GM23338 (cell line): ENCODE results near the gene MYLK3. TPM values are rescaled to one million over a fixed set of nuclear protein-coding genes. Genes with fewer than 3 reads are reported as not detected.

Experiments
- ATAC-seq: fragments of 200-7000 bp; cut with Tn5 transposase; 3 replicates; pipeline ENCODE4 v1.9.1; 2020
- DNase-seq: peaks from one replicate; pipeline ENCODE4 v3.0.0-alpha.2; 2015; ENCODE audit warnings: low spot score
- H2AFZ ChIP-seq: fragments of 200-600 bp; sonication (generic); 2 replicates; pipeline ENCODE4 v1.8.0; 2016; ENCODE audit warnings: antibody characterized with exemption, mild to moderate bottlenecking, moderate library complexity
- H3F3A ChIP-seq: fragments of 200-600 bp; sonication (generic); replicated peaks from 2 replicates; pipeline ENCODE4 v1.8.0; 2017; ENCODE audit warnings: antibody characterized with exemption, mixed run types, low read depth
- H3K27ac ChIP-seq: fragments of 200-600 bp; sonication (generic); 2 replicates; pipeline ENCODE4 v1.6.1; 2016; ENCODE audit warnings: low read depth
- H3K27me3 ChIP-seq: fragments of 200-600 bp; sonication (generic); 2 replicates; pipeline ENCODE4 v1.8.0; 2016; ENCODE audit warnings: mild to moderate bottlenecking, mixed run types, moderate library complexity; ENCODE audit not compliant: insufficient read depth
- H3K36me3 ChIP-seq: fragments of 200-600 bp; sonication (generic); 2 replicates; pipeline ENCODE4 v1.8.0; 2016; ENCODE audit warnings: mild to moderate bottlenecking; ENCODE audit not compliant: insufficient read depth
- H3K4me1 ChIP-seq: fragments of 200-600 bp; sonication (generic); 2 replicates; pipeline ENCODE4 v1.8.0; 2016; ENCODE audit warnings: mild to moderate bottlenecking, moderate library complexity; ENCODE audit not compliant: insufficient read depth
- H3K4me2 ChIP-seq: fragments of 200-600 bp; sonication (generic); 2 replicates; pipeline ENCODE4 v1.7.1; 2017; ENCODE audit warnings: mixed run types
- H3K4me3 ChIP-seq: fragments of 200-600 bp; sonication (generic); 2 replicates; pipeline ENCODE4 v1.6.1; 2016; ENCODE audit warnings: mixed run types
- H3K79me2 ChIP-seq: fragments of 200-600 bp; sonication (generic); replicated peaks from 2 replicates; pipeline ENCODE4 v1.8.0; 2017; ENCODE audit warnings: mild to moderate bottlenecking; ENCODE audit not compliant: insufficient read depth
- H3K9me2 ChIP-seq: fragments of 200-600 bp; sonication (generic); 2 replicates; pipeline ENCODE4 v1.8.0; 2017; ENCODE audit not compliant: insufficient read depth
- H4K20me1 ChIP-seq: fragments of 200-600 bp; sonication (generic); replicated peaks from 2 replicates; pipeline ENCODE4 v1.8.0; 2017; ENCODE audit warnings: mild to moderate bottlenecking; ENCODE audit not compliant: insufficient read depth
- H3K27ac Mint-ChIP-seq: 2 replicates; pipeline ENCODE4 v1.8.0; 2020; ENCODE audit warnings: inconsistent platforms, mild to moderate bottlenecking, moderate library complexity, mixed read lengths
- H3K27me3 Mint-ChIP-seq: 3 replicates; pipeline ENCODE4 v1.8.0; 2022; ENCODE audit warnings: low read depth, mild to moderate bottlenecking, moderate library complexity, mixed read lengths, inconsistent platforms; ENCODE audit not compliant: insufficient read depth, poor library complexity
- H3K36me3 Mint-ChIP-seq: 3 replicates; pipeline ENCODE4 v1.8.0; 2021; ENCODE audit warnings: low read depth, mild to moderate bottlenecking, inconsistent platforms, moderate library complexity, mixed read lengths
- H3K4me1 Mint-ChIP-seq: 3 replicates; pipeline ENCODE4 v1.8.0; 2020; ENCODE audit warnings: mild to moderate bottlenecking, inconsistent platforms, mixed read lengths
- H3K4me3 Mint-ChIP-seq: 3 replicates; pipeline ENCODE4 v1.8.0; 2021; ENCODE audit warnings: moderate library complexity, mild to moderate bottlenecking, inconsistent platforms, mixed read lengths
- H3K9me3 Mint-ChIP-seq: 3 replicates; pipeline ENCODE4 v1.8.0; 2020; ENCODE audit warnings: moderate library complexity, mild to moderate bottlenecking, inconsistent platforms, mixed read lengths
- CREB1 ChIP-seq: fragments of 250-450 bp; sonication (Bioruptor Pico); IDR thresholded peaks from 2 replicates; pipeline ENCODE4 v1.5.0; 2020; ENCODE audit warnings: low read depth, mild to moderate bottlenecking, moderate library complexity
- EZH2 ChIP-seq: fragments of 200-600 bp; sonication (generic); IDR thresholded peaks from one replicate; pipeline ENCODE4 v1.8.0; 2017; ENCODE audit warnings: antibody characterized with exemption, mild to moderate bottlenecking, low read depth; ENCODE audit not compliant: unreplicated experiment
- NANOG ChIP-seq: IDR thresholded peaks from 2 replicates; pipeline ENCODE4 v1.6.1; 2016; ENCODE audit warnings: antibody characterized with exemption, borderline replicate concordance
- REST ChIP-seq: IDR thresholded peaks from one replicate; pipeline ENCODE4 v1.6.1; 2018; ENCODE audit warnings: antibody characterized with exemption; ENCODE audit not compliant: unreplicated experiment
- STAT1 ChIP-seq: IDR thresholded peaks from one replicate; pipeline ENCODE4 v1.6.1; 2016; ENCODE audit warnings: antibody characterized with exemption; ENCODE audit not compliant: unreplicated experiment
- polyA plus RNA-seq: library from polyadenylated mRNA; unstranded; fragments of >200 nt; fragmentation: Nextera tagmentation; extraction: Ambion mirVana; gene quantifications from 2 replicates; pipeline ENCODE4 v1.2.1, GENCODE V29; 2016
- total RNA-seq: library from RNA; depleted of rRNA; stranded (reverse); fragments of >200 nt; shearing (Covaris generic); gene quantifications from 2 replicates; pipeline ENCODE4 v1.2.3, GENCODE V29; 2014; rRNA removed
- TF ChIP-seq, protein P1 (sequence below): fragments of 250-450 bp; sonication (Bioruptor Pico); IDR thresholded peaks from 2 replicates; pipeline ENCODE4 v1.5.0; 2020; ENCODE audit warnings: mild to moderate bottlenecking, moderate library complexity
- TF ChIP-seq, protein P2 (sequence below), 2 experiments: fragments of 200-600 bp in 1 of 2; sonication (generic) in 1 of 2; conservative IDR thresholded peaks; 2 replicates each; pipeline versions ENCODE4 v1.5.1 to v1.6.1; 2016 to 2017; ENCODE audit warnings: antibody characterized with exemption in 2 of 2, low read depth in 2 of 2, mild to moderate bottlenecking in 2 of 2, moderate library complexity in 1 of 2

MYLK3 gene
- total and polyA plus RNA-seq, 2 experiments from 2014 or later = 0.18 to 0.63 TPM

GRCh38 chr16:46658925-46659324 lies 89.2 kb downstream of the MYLK3 start:
- Mint-ChIP-seq H3K27ac (no peak overlapping the region), H3K27me3 (no peaks in the 10 kb centered on the region), H3K9me3 (peaks cover 9% of the 10 kb centered on the region; the same call in 1 of the 3 replicates), H3K4me1 (no peaks in the 10 kb centered on the region), H3K36me3 (peaks cover 44% of the 10 kb centered on the region), H3K4me3 (no peak overlapping the region)
- Histone ChIP-seq H4K20me1 (peaks cover 6% of the 10 kb centered on the region; the same call in 1 of the 2 replicates), H3K4me3 (no peak overlapping the region), H3K27me3 (no peaks in the 10 kb centered on the region), H3K79me2 (no peaks in the 10 kb centered on the region; the same call in 1 of the 2 replicates), H3K27ac (no peak overlapping the region), H2AFZ (no peak overlapping the region), H3K9me2 (no peaks in the 10 kb centered on the region), H3K4me1 (no peaks in the 10 kb centered on the region), H3K36me3 (peaks cover 34% of the 10 kb centered on the region), H3K4me2 (no peak overlapping the region), H3F3A (no peaks in the 10 kb centered on the region)
- TF ChIP-seq, protein P1, sequence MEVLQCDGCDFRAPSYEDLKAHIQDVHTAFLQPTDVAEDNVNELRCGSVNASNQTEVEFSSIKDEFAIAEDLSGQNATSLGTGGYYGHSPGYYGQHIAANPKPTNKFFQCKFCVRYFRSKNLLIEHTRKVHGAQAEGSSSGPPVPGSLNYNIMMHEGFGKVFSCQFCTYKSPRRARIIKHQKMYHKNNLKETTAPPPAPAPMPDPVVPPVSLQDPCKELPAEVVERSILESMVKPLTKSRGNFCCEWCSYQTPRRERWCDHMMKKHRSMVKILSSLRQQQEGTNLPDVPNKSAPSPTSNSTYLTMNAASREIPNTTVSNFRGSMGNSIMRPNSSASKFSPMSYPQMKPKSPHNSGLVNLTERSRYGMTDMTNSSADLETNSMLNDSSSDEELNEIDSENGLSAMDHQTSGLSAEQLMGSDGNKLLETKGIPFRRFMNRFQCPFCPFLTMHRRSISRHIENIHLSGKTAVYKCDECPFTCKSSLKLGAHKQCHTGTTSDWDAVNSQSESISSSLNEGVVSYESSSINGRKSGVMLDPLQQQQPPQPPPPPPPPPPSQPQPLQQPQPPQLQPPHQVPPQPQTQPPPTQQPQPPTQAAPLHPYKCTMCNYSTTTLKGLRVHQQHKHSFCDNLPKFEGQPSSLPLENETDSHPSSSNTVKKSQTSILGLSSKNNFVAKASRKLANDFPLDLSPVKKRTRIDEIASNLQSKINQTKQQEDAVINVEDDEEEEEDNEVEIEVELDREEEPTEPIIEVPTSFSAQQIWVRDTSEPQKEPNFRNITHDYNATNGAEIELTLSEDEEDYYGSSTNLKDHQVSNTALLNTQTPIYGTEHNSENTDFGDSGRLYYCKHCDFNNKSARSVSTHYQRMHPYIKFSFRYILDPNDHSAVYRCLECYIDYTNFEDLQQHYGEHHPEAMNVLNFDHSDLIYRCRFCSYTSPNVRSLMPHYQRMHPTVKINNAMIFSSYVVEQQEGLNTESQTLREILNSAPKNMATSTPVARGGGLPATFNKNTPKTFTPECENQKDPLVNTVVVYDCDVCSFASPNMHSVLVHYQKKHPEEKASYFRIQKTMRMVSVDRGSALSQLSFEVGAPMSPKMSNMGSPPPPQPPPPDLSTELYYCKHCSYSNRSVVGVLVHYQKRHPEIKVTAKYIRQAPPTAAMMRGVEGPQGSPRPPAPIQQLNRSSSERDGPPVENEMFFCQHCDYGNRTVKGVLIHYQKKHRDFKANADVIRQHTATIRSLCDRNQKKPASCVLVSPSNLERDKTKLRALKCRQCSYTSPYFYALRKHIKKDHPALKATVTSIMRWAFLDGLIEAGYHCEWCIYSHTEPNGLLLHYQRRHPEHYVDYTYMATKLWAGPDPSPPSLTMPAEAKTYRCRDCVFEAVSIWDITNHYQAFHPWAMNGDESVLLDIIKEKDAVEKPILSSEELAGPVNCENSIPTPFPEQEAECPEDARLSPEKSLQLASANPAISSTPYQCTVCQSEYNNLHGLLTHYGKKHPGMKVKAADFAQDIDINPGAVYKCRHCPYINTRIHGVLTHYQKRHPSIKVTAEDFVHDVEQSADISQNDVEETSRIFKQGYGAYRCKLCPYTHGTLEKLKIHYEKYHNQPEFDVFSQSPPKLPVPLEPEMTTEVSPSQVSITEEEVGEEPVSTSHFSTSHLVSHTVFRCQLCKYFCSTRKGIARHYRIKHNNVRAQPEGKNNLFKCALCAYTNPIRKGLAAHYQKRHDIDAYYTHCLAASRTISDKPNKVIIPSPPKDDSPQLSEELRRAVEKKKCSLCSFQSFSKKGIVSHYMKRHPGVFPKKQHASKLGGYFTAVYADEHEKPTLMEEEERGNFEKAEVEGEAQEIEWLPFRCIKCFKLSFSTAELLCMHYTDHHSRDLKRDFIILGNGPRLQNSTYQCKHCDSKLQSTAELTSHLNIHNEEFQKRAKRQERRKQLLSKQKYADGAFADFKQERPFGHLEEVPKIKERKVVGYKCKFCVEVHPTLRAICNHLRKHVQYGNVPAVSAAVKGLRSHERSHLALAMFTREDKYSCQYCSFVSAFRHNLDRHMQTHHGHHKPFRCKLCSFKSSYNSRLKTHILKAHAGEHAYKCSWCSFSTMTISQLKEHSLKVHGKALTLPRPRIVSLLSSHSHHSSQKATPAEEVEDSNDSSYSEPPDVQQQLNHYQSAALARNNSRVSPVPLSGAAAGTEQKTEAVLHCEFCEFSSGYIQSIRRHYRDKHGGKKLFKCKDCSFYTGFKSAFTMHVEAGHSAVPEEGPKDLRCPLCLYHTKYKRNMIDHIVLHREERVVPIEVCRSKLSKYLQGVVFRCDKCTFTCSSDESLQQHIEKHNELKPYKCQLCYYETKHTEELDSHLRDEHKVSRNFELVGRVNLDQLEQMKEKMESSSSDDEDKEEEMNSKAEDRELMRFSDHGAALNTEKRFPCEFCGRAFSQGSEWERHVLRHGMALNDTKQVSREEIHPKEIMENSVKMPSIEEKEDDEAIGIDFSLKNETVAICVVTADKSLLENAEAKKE (CRISPR knock-in tag) = no peak
- TF ChIP-seq STAT1 (no peak), CREB1 (no peak), EZH2 (no peak), REST (no peak), NANOG (no peak)
- TF ChIP-seq, protein P2, sequence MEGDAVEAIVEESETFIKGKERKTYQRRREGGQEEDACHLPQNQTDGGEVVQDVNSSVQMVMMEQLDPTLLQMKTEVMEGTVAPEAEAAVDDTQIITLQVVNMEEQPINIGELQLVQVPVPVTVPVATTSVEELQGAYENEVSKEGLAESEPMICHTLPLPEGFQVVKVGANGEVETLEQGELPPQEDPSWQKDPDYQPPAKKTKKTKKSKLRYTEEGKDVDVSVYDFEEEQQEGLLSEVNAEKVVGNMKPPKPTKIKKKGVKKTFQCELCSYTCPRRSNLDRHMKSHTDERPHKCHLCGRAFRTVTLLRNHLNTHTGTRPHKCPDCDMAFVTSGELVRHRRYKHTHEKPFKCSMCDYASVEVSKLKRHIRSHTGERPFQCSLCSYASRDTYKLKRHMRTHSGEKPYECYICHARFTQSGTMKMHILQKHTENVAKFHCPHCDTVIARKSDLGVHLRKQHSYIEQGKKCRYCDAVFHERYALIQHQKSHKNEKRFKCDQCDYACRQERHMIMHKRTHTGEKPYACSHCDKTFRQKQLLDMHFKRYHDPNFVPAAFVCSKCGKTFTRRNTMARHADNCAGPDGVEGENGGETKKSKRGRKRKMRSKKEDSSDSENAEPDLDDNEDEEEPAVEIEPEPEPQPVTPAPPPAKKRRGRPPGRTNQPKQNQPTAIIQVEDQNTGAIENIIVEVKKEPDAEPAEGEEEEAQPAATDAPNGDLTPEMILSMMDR (conservative IDR thresholded peaks at IDR 0.05; ENCODE audit: low read depth in 2 of 2) = no peak
- ATAC-seq (no peak), DNase-seq (no peak)

Other genes with a start within 250 kb of the MYLK3 start
- 14.1 and 14.9 TPM in 2 replicates for gene SHCBP1, start 127.0 kb downstream of the MYLK3 start, total RNA-seq
- 6.5 and 7.3 TPM in 2 replicates for gene SHCBP1, start 127.0 kb downstream of the MYLK3 start, polyA plus RNA-seq
- 40.0 and 51.8 TPM in 2 replicates for gene VPS35, start 59.2 kb downstream of the MYLK3 start, total RNA-seq
- gene VPS35, start 59.2 kb downstream of the MYLK3 start, polyA plus RNA-seq = 25.4 and 31.1 TPM in 2 replicates
- gene ORC6, start 58.7 kb downstream of the MYLK3 start, total RNA-seq = 71.5 and 75.7 TPM in 2 replicates
- gene ORC6, start 58.7 kb downstream of the MYLK3 start, polyA plus RNA-seq = 92.0 and 103 TPM in 2 replicates
- 23.4 and 32.1 TPM in 2 replicates for gene C16orf87, start 82.8 kb upstream of the MYLK3 start, total RNA-seq
- gene C16orf87, start 82.8 kb upstream of the MYLK3 start, polyA plus RNA-seq = 40.2 and 46.0 TPM in 2 replicates
- gene GPT2, start 136.0 kb upstream of the MYLK3 start, total RNA-seq = 81.0 and 82.6 TPM in 2 replicates
- 48.5 TPM in 2 replicates for gene GPT2, start 136.0 kb upstream of the MYLK3 start, polyA plus RNA-seq
- gene DNAJA2, start 225.3 kb upstream of the MYLK3 start, total RNA-seq = 94.5 and 99.2 TPM in 2 replicates
- gene DNAJA2, start 225.3 kb upstream of the MYLK3 start, polyA plus RNA-seq = 79.2 and 101 TPM in 2 replicates